Measurements from ENCODE around the gene XCL2. TPM values are rescaled to one million over a fixed set of nuclear protein-coding genes. Genes with fewer than 3 reads are reported as not detected.
"Not testable (repeated sequence)": the region's sequence is repeated elsewhere in the genome, so short reads cannot be mapped to it uniquely, and the experiment has no call there.

Gene XCL2
- total RNA-seq, 2 donors from 2014 or later: 15.7 to 51.0 TPM

GRCh38 chr1:168553680-168554553 lies 10.1 kb upstream of the XCL2 start:
- Mint-ChIP-seq H3K9me3 (peaks cover 0 to 3% of the 10 kb centered on the region in 2 donors), H3K36me3 (ENCODE audit: insufficient read depth in 2 of 2) (peaks cover 0 to 3% of the 10 kb centered on the region in 2 donors), H3K4me3 (peak overlapping the region; percentile 16 to 59), H3K27me3 (ENCODE audit: low read depth) (no peaks in the 10 kb centered on the region), H3K4me1 (ENCODE audit: low read depth) (peaks cover 43% of the 10 kb centered on the region), H3K27ac (no peak overlapping the region)
- DNase-seq (peak in 1 of 2 donors; percentile 37), ATAC-seq (replicated peaks in 1 of 2) (peak; percentile 63 to 71)

- Mint-ChIP-seq H3K27ac (no peak overlapping the region), H3K36me3 (ENCODE audit: insufficient read depth in 2 of 2) (peaks cover 0 to 3% of the 10 kb centered on the region in 2 donors), H3K9me3 (peaks cover 2 to 3% of the 10 kb centered on the region in 2 donors), H3K4me3 (no peak overlapping the region), H3K4me1 (ENCODE audit: low read depth) (peaks cover 41% of the 10 kb centered on the region), H3K27me3 (ENCODE audit: low read depth) (no peaks in the 10 kb centered on the region)
- no peak for DNase-seq
- ATAC-seq (replicated peaks in 1 of 2): no peak
Measured at GRCh38 chr1:168552961-168553360, 9.2 kb upstream of the XCL2 start.

- no peak for DNase-seq
- Mint-ChIP-seq H3K9me3 (peaks cover 2 to 3% of the 10 kb centered on the region in 2 donors), H3K27ac (no peak overlapping the region), H3K4me1 (ENCODE audit: low read depth) (peaks cover 29% of the 10 kb centered on the region), H3K4me3 (no peak overlapping the region), H3K27me3 (ENCODE audit: low read depth) (no peaks in the 10 kb centered on the region), H3K36me3 (ENCODE audit: insufficient read depth in 2 of 2) (peaks cover 4 to 6% of the 10 kb centered on the region in 2 donors)
- ATAC-seq (replicated peaks in 1 of 2): no peak
Measured at GRCh38 chr1:168551688-168552087, 7.9 kb upstream of the XCL2 start.

- DNase-seq (no peak), ATAC-seq (replicated peaks in 1 of 2) (no peak)
- Mint-ChIP-seq H3K9me3 (peaks cover 2 to 3% of the 10 kb centered on the region in 2 donors), H3K27ac (no peak overlapping the region), H3K4me1 (ENCODE audit: low read depth) (peaks cover 24% of the 10 kb centered on the region), H3K4me3 (no peak overlapping the region), H3K36me3 (ENCODE audit: insufficient read depth in 2 of 2) (peaks cover 4 to 6% of the 10 kb centered on the region in 2 donors), H3K27me3 (ENCODE audit: low read depth) (no peaks in the 10 kb centered on the region)
Measured at GRCh38 chr1:168550971-168551370, 7.2 kb upstream of the XCL2 start.

- H3K4me1 Mint-ChIP-seq (ENCODE audit: low read depth): peaks cover 16% of the 10 kb centered on the region
- not testable (repeated sequence) for H3K4me3 Mint-ChIP-seq; H3K36me3 Mint-ChIP-seq (ENCODE audit: insufficient read depth in 2 of 2); H3K9me3 Mint-ChIP-seq; ATAC-seq (replicated peaks in 1 of 2); DNase-seq; H3K27me3 Mint-ChIP-seq (ENCODE audit: low read depth); H3K27ac Mint-ChIP-seq
Measured at GRCh38 chr1:168546553-168546895, 2.7 kb upstream of the XCL2 start.

- Mint-ChIP-seq H3K4me1 (ENCODE audit: low read depth) (peaks cover 16% of the 10 kb centered on the region), H3K27ac (peak overlapping the region; percentile 45)
- DNase-seq; ATAC-seq (replicated peaks in 1 of 2); H3K27me3 Mint-ChIP-seq (ENCODE audit: low read depth); H3K9me3 Mint-ChIP-seq; H3K36me3 Mint-ChIP-seq (ENCODE audit: insufficient read depth in 2 of 2); H3K4me3 Mint-ChIP-seq: not testable (repeated sequence)
Measured at GRCh38 chr1:168545678-168546552, 2.1 kb upstream of the XCL2 start.

GRCh38 chr1:168542978-168543377 lies 819 bp downstream of the XCL2 start:
- not testable (repeated sequence) for DNase-seq; H3K9me3 Mint-ChIP-seq; H3K27ac Mint-ChIP-seq; H3K27me3 Mint-ChIP-seq (ENCODE audit: low read depth); H3K36me3 Mint-ChIP-seq (ENCODE audit: insufficient read depth in 2 of 2); H3K4me3 Mint-ChIP-seq
- peak; percentile 39 to 51 for ATAC-seq (replicated peaks in 1 of 2)
- peaks cover 16% of the 10 kb centered on the region for H3K4me1 Mint-ChIP-seq (ENCODE audit: low read depth)

GRCh38 chr1:168540798-168541197 lies 3.0 kb downstream of the XCL2 start:
- H3K36me3 Mint-ChIP-seq (ENCODE audit: insufficient read depth in 2 of 2); H3K27ac Mint-ChIP-seq; H3K27me3 Mint-ChIP-seq (ENCODE audit: low read depth); H3K9me3 Mint-ChIP-seq; H3K4me3 Mint-ChIP-seq; ATAC-seq (replicated peaks in 1 of 2); DNase-seq: not testable (repeated sequence)
- peaks cover 34% of the 10 kb centered on the region for H3K4me1 Mint-ChIP-seq (ENCODE audit: low read depth)

- no peak for DNase-seq
- H3K4me1 Mint-ChIP-seq (ENCODE audit: low read depth): peaks cover 56% of the 10 kb centered on the region
- H3K9me3 Mint-ChIP-seq: no peaks in the 10 kb centered on the region
- no peaks in the 10 kb centered on the region for H3K27me3 Mint-ChIP-seq (ENCODE audit: low read depth)
- peak overlapping the region; percentile 71 for H3K27ac Mint-ChIP-seq
- peaks cover 0 to 3% of the 10 kb centered on the region in 2 donors for H3K36me3 Mint-ChIP-seq (ENCODE audit: insufficient read depth in 2 of 2)
- peak; percentile 42 to 46 for ATAC-seq (replicated peaks in 1 of 2)
- peak overlapping the region; percentile 36 to 79 for H3K4me3 Mint-ChIP-seq
Measured at GRCh38 chr1:168535536-168535935, 8.3 kb downstream of the XCL2 start.

- DNase-seq (peak in 1 of 2 donors; percentile 14), ATAC-seq (replicated peaks in 1 of 2) (peak; percentile 90 to 92)
- no peaks in the 10 kb centered on the region for H3K9me3 Mint-ChIP-seq
- H3K4me1 Mint-ChIP-seq (ENCODE audit: low read depth): peaks cover 54% of the 10 kb centered on the region
- no peaks in the 10 kb centered on the region for H3K27me3 Mint-ChIP-seq (ENCODE audit: low read depth)
- no peak overlapping the region for H3K27ac Mint-ChIP-seq
- H3K4me3 Mint-ChIP-seq: no peak overlapping the region
- peaks cover 0 to under 1% of the 10 kb centered on the region in 2 donors for H3K36me3 Mint-ChIP-seq (ENCODE audit: insufficient read depth in 2 of 2)
Measured at GRCh38 chr1:168531615-168532345, 12.0 kb downstream of the XCL2 start.

GRCh38 chr1:168529518-168529917 lies 14.3 kb downstream of the XCL2 start:
- Mint-ChIP-seq H3K36me3 (ENCODE audit: insufficient read depth in 2 of 2) (no peaks in the 10 kb centered on the region), H3K27me3 (ENCODE audit: low read depth) (no peaks in the 10 kb centered on the region), H3K4me3 (no peak overlapping the region), H3K9me3 (no peaks in the 10 kb centered on the region), H3K4me1 (ENCODE audit: low read depth) (peaks cover 32% of the 10 kb centered on the region), H3K27ac (no peak overlapping the region)
- no peak for DNase-seq
- no peak for ATAC-seq (replicated peaks in 1 of 2)

- Mint-ChIP-seq H3K4me3 (peak overlapping the region; percentile 71 to 77), H3K4me1 (ENCODE audit: low read depth) (peaks cover 46% of the 10 kb centered on the region), H3K27ac (peak overlapping the region; percentile 93), H3K9me3 (peaks cover 8 to 10% of the 10 kb centered on the region in 2 donors), H3K27me3 (ENCODE audit: low read depth) (no peaks in the 10 kb centered on the region), H3K36me3 (ENCODE audit: insufficient read depth in 2 of 2) (peaks cover 9 to 14% of the 10 kb centered on the region in 2 donors)
- DNase-seq: no peak
- ATAC-seq (replicated peaks in 1 of 2): no peak
Measured at GRCh38 chr1:168521401-168522000, 22.3 kb downstream of the XCL2 start.
